Stimulated activated CD8-positive, alpha-beta memory T cell treated with anti-CD3 and anti-CD28 coated beads, Interleukin-15, amount 100 ng/mL, for 24 hours (primary cell): ENCODE data around the gene MYO10.
"Not testable (repeated sequence)": the region's sequence is repeated elsewhere in the genome, so short reads cannot be mapped to it uniquely, and the experiment has no call there.

Experiments used
- DNase-seq: peaks from one replicate; pipeline ENCODE4 v3.0.0-alpha.2; 2020; ENCODE audit warnings: low read depth

The MYO10 gene

DNA sequence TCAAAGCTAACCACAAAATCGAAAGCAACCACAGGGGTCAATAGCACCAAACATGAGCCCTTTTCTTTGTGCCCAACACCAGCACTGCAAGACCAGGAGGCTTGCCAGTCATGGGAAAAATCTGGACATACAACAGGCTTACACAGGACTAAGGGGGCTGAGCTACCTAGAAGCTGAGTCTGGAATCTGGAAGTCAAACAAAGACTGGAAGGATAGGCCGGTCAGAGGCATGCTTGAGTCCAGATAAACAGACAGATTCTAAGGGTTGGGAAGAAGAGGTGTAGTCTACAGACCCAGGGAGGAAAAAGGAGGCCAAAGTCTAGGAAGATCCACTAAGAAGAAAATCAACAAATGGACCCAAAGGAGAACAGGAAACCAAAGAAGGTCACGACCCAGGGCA is 73.3 kb downstream of the MYO10 start:
- no peak for DNase-seq

GRCh38 chr5:16859346-16859745 is 76.7 kb downstream of the MYO10 start:
- DNase-seq, result no peak

DNA sequence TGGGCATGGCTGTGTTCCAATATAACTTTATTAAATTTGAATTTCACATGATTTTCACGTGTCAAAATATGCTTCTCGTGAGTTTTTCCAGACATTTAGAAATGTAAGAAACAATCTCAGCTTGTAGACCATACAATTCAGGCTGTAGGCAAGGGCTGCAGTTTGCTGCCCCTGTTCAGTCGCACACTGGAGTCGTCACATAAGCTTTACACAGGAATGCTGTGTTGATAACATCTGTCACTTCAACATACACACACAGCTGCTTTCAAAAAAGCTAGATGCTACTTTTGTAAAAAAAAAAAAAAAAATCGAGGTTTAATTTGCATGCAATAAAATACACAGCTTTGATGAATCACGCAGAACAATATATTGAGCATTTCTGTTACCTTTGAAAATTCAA is 77.9 kb downstream of the MYO10 start:
- no peak for DNase-seq

DNA sequence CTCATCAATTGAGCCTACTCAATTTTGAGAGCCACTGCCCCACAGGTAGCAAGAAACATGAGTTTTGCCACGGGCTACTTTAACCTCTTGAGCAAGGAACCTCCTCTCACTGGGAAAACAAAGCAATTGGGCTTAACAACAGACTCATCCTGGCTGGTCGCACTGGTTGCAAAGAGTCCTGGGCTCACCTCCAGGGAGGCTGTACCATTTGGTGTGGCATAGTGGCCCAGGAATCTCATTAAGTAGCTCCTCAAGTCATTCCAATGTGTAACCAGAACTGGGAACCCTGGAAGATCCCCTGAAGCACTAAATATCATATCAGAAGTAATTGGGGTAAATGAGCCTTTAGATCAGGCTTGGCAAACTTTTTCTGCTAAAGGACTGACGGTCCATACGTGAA is 78.5 kb downstream of the MYO10 start:
- no peak for DNase-seq

- DNase-seq, result no peak
Observed at GRCh38 chr5:16856531-16856930, 79.6 kb downstream of the MYO10 start.

- no peak for DNase-seq
Observed at GRCh38 chr5:16855898-16856297, 80.2 kb downstream of the MYO10 start.

DNA sequence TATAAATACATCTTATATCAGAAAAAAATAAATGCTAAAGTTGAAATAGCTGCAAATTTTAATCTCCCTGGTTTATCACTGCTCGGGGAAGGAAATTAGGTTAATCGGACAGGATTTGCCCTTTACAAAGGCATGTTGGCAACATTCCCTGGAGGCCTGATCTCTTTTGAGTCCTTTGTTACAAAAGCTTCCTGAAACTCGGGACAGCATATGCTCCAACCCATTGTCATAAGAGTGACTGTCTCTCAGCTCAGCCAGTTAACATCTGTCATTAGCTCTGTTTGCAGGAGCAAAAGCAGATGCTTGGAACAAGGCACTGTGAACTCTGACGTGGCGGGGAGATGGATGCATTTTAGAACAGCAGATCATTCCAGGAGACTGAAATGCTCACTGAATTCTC is 80.6 kb downstream of the MYO10 start:
- DNase-seq, result no peak

DNA sequence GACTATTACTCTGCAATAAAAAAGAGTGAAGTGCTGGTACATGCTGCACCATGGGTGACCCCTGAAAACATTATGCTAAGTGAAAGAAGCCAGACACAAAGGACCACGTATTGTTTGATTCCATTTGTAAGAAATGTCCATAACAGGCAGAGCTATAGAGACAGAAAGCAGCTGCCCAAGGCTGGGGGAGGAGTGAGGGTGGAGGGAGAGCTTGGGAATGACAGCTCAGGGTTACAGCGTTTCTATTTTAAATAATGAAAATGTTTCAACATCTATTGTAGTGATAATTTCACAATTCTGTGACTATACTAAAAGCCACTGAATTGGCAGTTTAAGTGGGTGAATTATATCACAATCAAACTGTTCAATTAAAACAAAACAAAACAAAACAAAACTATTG is 81.7 kb downstream of the MYO10 start:
- no peak for DNase-seq

GRCh38 chr5:16853518-16853917 is 82.6 kb downstream of the MYO10 start:
- DNase-seq, result no peak

DNA sequence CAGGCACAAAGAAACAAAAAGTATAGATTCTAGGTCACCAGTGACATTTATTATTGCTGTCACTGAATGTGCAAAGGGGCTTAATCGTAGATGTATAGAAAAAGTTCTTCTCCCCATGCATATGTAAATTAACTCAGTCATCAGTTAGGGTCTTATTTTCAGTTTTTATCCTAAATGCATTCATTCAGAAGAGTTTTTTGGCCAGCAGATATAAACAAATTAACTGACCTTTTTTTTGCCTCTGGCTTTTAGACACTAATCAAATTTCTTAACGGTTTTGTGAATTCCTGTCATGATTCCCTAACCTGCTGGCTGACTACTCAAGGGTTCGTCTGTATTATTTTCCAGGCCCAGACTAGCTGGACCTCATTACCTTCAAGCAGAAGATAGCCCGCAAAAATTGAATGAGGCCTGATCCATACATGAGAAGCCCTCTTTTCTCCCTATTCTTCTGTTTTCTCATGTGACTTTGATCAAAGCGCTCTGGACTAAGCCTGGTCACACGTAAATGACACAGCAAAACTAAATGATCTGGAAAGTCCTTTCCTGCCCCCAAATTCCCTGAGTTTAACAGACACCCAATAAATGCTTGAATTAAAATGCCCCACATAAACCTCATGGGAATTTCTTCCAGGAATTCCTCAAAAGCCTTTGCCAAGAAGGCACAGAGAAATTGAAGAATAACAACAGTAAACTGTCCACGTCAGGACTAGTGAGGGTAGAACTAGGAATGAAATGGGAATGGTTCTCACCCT is 83.7 kb downstream of the MYO10 start:
- no peak for DNase-seq

- DNase-seq, result no peak
Observed at GRCh38 chr5:16849775-16850174, 86.3 kb downstream of the MYO10 start.

DNA sequence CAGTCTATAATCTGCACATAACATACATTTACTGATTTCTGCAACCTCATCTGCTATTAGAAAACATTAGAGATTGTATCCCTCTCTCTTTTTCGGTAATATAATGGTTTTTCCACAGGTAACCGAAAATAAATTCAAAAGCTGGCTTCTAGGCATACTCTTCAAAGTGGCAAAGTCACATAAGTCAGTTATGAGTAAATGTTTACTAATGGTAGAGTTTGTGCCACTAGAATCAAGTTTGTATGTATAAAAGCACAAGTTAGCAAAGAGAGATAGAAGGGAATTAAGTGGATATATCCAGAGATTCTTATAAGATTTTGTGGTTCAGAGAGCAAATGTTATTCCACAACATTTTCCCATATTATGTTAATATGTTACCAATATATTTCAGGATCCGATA is 86.9 kb downstream of the MYO10 start:
- DNase-seq, result no peak

GRCh38 chr5:16844952-16845351 is 91.1 kb downstream of the MYO10 start:
- DNase-seq, result no peak

- DNase-seq, result no peak
Observed at GRCh38 chr5:16842896-16843295, 93.2 kb downstream of the MYO10 start.

DNA sequence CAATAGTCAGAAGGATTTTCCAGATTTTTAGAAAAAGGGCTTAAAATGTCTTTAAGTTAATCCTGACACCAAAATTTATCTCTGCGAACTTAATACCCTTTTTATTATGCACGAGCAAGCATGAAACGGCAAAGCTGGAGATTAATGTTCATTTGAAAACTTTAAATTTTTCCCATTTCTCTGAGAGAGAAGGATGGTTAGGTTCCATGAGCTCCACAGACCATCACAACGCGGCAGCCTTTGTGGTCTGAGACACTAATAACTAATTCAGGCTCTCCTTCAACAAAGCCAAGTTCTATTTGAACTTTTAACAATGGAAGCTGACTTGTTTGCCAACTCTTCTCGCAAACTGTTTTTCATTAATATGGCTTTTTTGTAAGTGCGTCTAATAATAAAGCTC is 94.7 kb downstream of the MYO10 start:
- DNase-seq, result no peak

DNA sequence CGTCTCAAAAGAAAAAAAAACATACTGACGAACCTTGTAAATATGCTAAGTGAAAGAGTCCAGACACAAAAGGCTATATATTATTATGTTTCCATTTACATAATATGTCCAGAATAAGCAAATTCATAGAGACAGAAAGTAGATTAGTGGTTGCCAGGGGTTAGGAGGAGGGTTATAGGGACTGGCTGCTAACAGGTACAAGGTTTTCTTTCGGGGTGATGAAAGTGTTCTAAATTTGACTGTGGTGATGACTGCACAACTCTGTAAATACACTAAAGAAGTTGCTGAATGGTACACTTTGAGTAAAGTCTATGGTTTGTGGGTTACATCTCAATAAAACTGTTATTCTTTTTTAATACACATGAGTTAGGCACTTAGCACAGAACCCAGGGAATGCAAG is 98.8 kb downstream of the MYO10 start:
- no peak for DNase-seq

DNA sequence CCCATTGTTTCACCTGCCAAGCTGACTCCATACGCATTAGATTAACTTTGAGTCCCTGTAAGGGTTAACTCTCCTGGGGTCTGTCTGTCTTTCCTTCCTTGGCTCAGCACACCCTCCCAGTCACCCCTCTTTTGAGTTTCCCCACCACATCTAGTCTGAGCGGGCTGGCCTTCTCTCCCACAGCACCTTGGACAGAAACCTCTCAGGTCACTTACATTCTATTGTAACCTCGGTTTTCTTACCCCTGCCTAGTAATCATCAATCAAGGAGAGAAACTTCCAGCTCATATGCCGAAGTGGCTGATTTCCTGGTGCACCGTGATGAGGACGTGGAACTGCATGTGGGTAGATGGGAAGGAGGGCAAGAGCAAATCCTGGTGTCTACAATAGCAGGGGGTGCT is 102.1 kb downstream of the MYO10 start:
- no peak for DNase-seq

DNA sequence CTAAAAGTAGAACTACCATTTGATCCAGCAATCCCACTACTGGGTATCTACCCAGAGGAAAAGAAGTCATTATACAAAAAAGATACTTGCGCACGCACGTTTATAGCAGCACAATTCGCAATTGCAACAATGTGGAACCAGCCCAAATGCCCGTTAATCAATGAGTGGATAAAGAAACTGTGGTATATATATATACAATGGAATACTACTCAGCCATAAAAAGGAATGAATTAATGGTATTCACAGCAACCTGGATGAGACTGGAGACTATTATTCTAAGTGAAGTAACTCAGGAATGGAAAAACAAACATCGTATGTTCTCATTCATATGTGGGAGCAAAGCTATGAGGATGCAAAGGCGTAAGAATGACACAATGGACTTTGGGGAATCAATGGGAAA is 104.8 kb downstream of the MYO10 start:
- DNase-seq, result not testable (repeated sequence)

- DNase-seq, result no peak
Observed at GRCh38 chr5:16827755-16828154, 108.3 kb downstream of the MYO10 start.

- DNase-seq, result no peak
Observed at GRCh38 chr5:16826379-16827125, 109.5 kb downstream of the MYO10 start.

- no peak for DNase-seq
Observed at GRCh38 chr5:16819522-16820167, 116.4 kb downstream of the MYO10 start.

DNA sequence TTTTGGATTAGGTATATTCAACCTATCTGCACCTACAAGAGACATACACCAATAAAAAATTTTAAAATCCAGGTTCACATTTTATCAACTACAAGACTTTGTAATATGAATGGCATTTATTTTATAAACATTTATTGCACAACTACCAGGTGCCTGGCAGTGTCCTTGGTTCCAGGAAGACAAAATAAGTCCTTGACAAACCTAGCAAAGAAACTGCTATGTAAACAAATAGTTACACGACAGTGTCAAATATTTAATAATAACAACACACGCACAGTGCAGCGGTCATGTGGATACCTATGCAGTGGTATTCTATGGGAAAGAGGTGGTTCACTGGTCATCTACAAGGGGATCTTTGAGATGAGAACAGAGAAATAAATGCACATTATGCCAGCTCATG is 120.7 kb downstream of the MYO10 start:
- no peak for DNase-seq

GRCh38 chr5:16812911-16813310 is 123.2 kb downstream of the MYO10 start:
- DNase-seq, result no peak
